ENCODE results near the gene G0S2.

The G0S2 gene

DNA sequence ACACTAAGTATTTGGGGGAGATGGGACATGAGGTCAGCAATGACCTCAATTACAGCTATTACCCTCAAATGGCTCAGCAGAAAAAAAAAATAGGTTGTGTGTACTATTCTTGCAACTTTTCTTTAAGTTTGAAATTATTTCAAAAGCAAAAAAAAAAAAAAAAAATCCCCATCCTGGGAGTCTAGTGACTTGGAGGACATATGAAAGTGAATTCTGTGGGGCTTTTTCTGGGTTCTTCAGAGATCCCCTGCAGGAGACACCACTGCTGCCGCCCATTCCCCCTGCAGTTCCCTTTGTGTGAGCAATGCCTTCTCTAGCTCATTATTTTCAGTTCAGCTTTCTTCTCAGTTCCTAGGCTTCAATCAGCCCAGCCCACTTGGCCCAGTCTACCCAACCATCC lies 46.1 kb downstream of the G0S2 start:
- DNase-seq: no peak

DNA sequence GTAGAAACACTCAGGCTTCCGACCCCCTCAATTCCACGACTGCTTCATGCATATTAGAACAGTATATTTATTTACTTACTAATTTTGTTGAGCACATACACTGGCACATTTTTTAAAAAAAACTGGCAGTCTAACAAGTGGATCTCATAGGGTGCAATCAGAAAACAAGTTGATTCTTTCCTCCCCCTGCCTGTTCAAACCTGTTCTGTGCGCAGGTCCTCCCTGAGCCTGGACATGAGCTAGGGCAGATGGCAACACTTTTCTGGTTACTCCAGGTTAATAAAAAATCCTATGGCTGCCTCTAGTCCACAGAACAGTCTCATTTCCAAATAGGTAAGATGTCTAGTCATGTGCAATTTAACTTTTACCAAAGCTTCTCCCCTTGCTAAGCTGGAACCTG lies 48.1 kb downstream of the G0S2 start:
- DNase-seq: no peak

- no peak for DNase-seq
Measured at GRCh38 chr1:209723756-209724693, 48.8 kb downstream of the G0S2 start.
